RWPE1 (cell line): ENCODE results near the gene TMEM30B.

Source experiments
- CTCF ChIA-PET: fragments of 350-600 bp; sonication (Branson Sonifier 250); formaldehyde crosslinking; extraction: SDS; loops from one replicate; lab custom pipeline; 2021; lab: Yijun Ruan, JAX
- POLR2A ChIA-PET: fragments of 400-600 bp; formaldehyde crosslinking; extraction: SDS; loops from one replicate; lab custom pipeline; 2020; ENCODE audit warnings: antibody characterized with exemption; ENCODE audit not compliant: low non-redundant PET; lab: Yijun Ruan, JAX
- DNase-seq: peaks from one replicate; pipeline ENCODE4 v3.0.0; 2012; ENCODE audit warnings: low spot score
- H3K27ac ChIP-seq: fragments of 450-650 bp; 2 replicates; pipeline ENCODE4 v1.5.1; 2017
- CTCF ChIP-seq: fragments of 450-650 bp; conservative IDR thresholded peaks from 2 replicates; pipeline ENCODE4 v1.5.1; 2017; ENCODE audit warnings: low read depth, mild to moderate bottlenecking

TMEM30B gene

GRCh38 chr14:61296151-61296550, 15.0 kb upstream of the TMEM30B start:
- TF ChIP-seq CTCF = no peak
- ChIA-PET CTCF (interaction anchor here (0.5 to 1.6 kb wide), 7 partner anchors 16 to 542 kb away, joined by 3 to 6 read pairs (median 3); no protein-coding TSS in a partner anchor), POLR2A (no interaction called here)
- H3K27ac ChIP-seq = no peak overlapping the region
- no peak for DNase-seq

GRCh38 chr14:61290701-61291100, 9.6 kb upstream of the TMEM30B start:
- no peak for TF ChIP-seq CTCF
- ChIA-PET CTCF (no interaction called here), POLR2A (no interaction called here)
- no peak for DNase-seq
- no peak overlapping the region for H3K27ac ChIP-seq

GRCh38 chr14:61288720-61289119, 7.6 kb upstream of the TMEM30B start:
- POLR2A ChIA-PET = no interaction called here
- CTCF ChIA-PET = interaction anchor here (0.6 kb wide), 3 partner anchors 13 to 549 kb away, joined by 3 to 5 read pairs (median 3); no protein-coding TSS in a partner anchor
- no peak for TF ChIP-seq CTCF
- DNase-seq = no peak
- no peak overlapping the region for H3K27ac ChIP-seq

GRCh38 chr14:61288228-61288627, 7.1 kb upstream of the TMEM30B start:
- no peak for TF ChIP-seq CTCF
- CTCF ChIA-PET = interaction anchor here (0.6 kb wide), 2 partner anchors 13 to 21 kb away, joined by 3 to 5 read pairs; no protein-coding TSS in a partner anchor
- DNase-seq = no peak
- H3K27ac ChIP-seq = no peak overlapping the region
- POLR2A ChIA-PET = no interaction called here

GRCh38 chr14:61287196-61287595, 6.1 kb upstream of the TMEM30B start:
- TF ChIP-seq CTCF = no peak
- CTCF ChIA-PET = interaction anchor here (0.7 kb wide), 1 partner anchor 656 kb away, joined by 6 read pairs; no protein-coding TSS in a partner anchor
- POLR2A ChIA-PET = no interaction called here
- DNase-seq = no peak
- no peak overlapping the region for H3K27ac ChIP-seq

GRCh38 chr14:61285364-61285763, 4.2 kb upstream of the TMEM30B start:
- no peak for TF ChIP-seq CTCF
- no peak for DNase-seq
- H3K27ac ChIP-seq = no peak overlapping the region
- POLR2A ChIA-PET = no interaction called here
- CTCF ChIA-PET = interaction anchor here (0.5 to 0.8 kb wide), 8 partner anchors 129 to 717 kb away, joined by 3 to 4 read pairs (median 3); no protein-coding TSS in a partner anchor
